GM21529 (cell line): Measurements from ENCODE around the gene WSCD2.

Source experiments
- ATAC-seq: cut with Tn5 transposase; IDR thresholded peaks from one replicate; pipeline ENCODE4 v1.9.1; 2021; ENCODE audit not compliant: unreplicated experiment

Gene WSCD2

DNA sequence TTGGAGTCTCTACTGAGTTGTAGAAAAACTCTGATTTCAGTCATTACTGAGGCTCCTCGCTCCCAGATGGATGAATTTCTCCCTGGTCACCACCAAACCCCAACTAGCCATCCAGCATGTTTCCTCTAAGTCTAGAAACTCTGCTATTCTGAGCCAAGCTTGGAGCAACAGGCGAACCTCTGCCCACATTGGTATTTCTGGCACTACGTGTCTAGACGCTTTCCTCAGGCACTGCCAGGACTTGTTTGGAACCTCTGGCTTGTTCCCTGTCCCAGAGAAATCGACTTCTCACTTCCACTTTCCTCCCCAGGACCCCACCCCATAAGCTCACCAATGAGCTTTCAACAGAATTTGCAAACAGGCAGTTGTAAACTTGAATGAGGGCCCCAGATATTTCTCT, 27.6 kb downstream of the WSCD2 start:
- no peak for ATAC-seq

DNA sequence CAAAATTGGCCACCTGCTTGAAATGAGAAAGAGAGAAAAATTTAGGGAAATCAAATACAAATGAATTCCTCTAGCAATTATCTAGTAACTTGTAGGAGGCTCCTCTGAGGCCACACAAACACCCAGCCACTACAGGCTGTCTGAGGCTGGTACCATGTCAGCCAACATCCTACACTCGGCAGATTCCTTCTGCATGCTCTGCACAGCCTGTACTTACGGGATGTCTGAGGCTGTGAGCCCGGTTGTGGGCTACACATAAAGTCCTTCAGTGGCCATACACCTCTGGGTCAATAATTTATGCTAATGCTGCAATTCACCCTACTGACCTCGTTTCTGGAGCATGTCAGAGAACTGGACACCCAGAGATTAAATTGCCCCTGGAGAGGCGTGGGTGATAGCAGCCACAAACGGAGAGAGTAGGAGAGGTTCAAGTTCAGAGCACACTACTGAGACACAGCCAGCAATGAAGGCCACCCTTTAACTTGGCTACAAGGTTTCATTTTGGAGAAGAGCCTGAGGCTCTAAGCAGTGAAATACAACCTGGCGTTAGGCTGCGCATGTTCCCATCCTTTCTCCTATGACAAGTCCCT, 28.9 kb downstream of the WSCD2 start:
- no peak for ATAC-seq

DNA sequence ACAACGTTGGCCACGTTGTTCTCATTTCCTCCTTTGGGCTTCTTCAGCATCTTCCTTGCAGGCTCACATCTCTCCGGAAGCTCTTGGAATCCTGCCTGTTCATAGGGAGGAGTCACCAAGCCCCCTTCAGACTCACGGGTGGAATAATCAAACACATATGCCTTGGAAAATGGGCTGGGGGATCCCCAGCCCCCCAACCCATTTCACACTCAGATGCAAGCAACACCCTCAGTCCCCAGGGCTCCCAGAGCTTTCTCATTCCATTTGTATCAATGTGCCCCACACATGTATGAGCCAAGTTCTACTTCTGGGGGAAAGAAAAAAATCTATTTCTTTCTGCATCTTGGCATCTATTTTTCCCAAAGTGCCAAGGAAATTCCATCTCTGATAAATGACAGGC, 33.1 kb downstream of the WSCD2 start:
- ATAC-seq, result no peak

DNA sequence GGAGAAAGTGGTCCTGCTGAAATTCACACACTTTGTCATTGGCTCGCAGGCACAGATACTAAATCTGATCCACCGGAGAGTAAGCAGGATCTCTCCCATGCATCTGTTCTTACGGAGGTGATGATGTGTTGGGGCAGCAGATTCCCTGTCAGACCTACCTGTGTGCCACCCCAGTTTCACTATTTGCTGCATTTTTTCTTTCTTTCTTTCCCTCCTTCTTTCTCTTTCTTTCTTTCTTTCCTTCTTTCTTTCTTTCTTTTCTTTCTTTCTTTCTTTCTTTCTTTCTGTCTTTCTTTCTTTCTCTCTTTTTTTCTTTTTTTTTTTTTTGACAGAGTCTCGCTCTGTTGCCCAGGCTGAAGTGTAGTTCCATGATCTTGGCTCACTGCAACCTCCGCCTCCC, 37.4 kb downstream of the WSCD2 start:
- ATAC-seq, result no peak

DNA sequence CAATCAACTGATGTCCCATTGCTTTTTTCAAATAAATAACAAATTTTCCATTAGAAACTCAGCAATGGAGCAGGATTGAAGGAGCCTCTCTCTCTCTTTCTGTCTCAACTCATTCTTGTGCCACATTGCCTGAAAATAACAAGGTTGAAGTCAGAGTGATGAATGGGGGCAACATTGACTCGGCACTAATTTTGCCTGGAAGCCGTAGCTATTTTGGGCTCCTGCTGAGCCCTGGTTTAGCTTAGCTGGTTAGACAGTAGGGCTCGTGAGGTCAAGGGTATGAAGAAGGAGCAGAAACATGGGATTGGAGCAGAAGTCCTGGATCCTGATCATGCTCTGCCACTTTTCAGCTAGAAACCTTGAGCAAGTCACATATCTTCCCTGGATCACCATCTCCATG, 38.9 kb downstream of the WSCD2 start:
- ATAC-seq, result no peak

GRCh38 chr12:108169708-108170107, 40.6 kb downstream of the WSCD2 start:
- no peak for ATAC-seq

- ATAC-seq, result no peak
Observed at GRCh38 chr12:108170164-108170563, 41.1 kb downstream of the WSCD2 start.

DNA sequence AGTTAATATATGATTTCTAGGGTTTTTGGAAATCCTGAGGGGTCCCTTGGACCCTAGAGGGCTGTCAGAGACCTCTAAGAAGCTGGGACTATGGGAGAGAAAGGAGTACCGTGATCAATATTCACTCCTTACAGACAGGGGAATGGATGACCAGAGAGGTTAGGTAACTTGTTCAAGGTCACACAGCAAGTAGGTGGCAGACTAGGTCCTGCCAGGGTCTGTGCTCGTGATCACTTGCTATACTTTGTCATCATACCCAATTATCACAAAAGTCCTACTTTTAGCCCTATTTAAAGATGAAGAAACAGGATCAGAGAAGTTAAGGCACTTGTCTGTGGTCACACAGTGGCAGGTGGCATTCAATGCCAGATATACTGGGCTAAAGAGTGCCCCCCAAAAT, 42.9 kb downstream of the WSCD2 start:
- ATAC-seq, result no peak

GRCh38 chr12:108173160-108173559, 44.1 kb downstream of the WSCD2 start:
- ATAC-seq, result no peak

GRCh38 chr12:108173892-108174291, 44.8 kb downstream of the WSCD2 start:
- ATAC-seq, result no peak

DNA sequence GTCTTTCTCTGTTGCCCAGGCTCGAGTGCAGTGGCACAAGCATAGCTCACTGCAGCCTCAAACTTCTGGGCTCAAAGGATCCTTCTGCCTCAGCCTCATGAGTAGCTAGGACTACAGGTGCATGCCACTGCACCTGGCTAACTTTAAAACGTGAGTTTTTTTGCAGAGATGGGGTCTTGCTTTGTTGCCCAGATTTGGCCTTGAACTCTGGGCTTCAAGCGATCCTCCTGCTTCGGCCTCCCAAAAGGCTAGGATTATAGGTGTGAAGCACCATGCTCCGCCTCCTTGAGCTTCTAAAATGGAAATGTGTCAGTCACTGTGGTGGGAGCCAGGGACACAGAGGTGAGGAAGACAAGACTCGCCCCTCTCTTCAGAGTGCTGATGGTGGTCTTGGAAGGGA, 45.6 kb downstream of the WSCD2 start:
- ATAC-seq, result no peak

DNA sequence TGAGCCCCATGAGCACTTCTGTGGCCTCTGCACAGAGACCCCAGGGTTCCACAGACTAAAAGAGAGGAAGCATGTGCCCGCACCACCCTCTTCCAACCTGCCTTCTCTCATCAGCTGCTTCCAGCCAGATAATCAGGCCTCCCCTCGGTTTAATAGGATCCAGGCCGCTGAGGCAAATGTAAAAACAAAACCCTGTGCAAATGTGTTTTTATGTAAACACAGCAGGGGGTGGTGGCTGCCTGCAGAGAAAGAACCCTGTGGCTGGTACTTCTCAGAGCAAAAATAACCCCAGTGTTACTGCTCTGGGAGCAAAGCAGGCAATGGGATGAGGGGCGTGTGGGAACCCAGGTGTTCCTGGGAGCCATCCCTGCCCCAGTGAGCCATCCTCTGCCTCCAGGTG, 46.2 kb downstream of the WSCD2 start:
- no peak for ATAC-seq

- no peak for ATAC-seq
Observed at GRCh38 chr12:108176292-108176691, 47.2 kb downstream of the WSCD2 start.

GRCh38 chr12:108177131-108177530, 48.0 kb downstream of the WSCD2 start:
- ATAC-seq, result no peak

DNA sequence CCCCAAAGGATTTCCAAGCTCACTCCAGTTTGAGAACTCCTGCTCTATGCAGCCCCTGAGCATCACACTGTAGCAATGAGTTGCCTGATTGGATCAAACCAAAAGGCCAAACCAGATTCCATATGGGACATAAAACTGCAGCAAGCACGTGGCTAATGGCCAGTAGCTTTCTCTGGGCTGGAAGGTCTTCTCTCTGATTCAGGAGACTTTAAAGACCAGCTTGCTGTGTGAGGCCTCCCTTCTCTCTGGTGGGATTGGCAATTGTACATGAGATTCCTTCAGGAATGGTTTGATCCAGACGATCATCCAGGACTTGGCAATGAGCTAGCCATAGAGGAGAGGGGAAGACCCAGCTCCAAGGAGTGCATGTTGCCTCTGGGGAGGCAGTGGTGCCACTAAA, 50.2 kb downstream of the WSCD2 start:
- no peak for ATAC-seq

- no peak for ATAC-seq
Observed at GRCh38 chr12:108180255-108181094, 51.4 kb downstream of the WSCD2 start.

- ATAC-seq, result no peak
Observed at GRCh38 chr12:108181095-108181454, 52.0 kb downstream of the WSCD2 start.

- ATAC-seq, result no peak
Observed at GRCh38 chr12:108182096-108182495, 53.0 kb downstream of the WSCD2 start.

DNA sequence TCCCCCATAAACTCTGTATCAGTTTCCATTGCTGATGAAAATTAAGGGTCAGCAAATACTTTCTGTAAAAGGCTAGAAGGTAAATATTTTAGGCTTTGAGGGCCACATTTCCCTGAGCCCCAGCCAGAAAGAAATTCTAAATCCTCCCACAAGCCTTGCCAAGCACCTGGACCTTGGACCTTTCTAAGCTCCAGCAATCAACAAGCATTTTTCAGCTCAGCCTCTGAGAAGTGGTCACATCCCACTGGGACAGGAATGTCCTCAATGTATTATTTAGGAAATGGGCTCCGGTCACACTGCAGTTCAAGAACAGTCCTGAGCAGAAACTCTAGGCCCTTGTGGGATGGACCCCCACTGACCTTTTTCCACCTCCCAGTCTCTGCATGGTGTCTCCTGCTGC, 55.9 kb downstream of the WSCD2 start:
- no peak for ATAC-seq

GRCh38 chr12:108187831-108188230, 58.7 kb downstream of the WSCD2 start:
- ATAC-seq, result no peak

- no peak for ATAC-seq
Observed at GRCh38 chr12:108190529-108190928, 61.4 kb downstream of the WSCD2 start.

- no peak for ATAC-seq
Observed at GRCh38 chr12:108191086-108191485, 62.0 kb downstream of the WSCD2 start.

GRCh38 chr12:108191938-108192337, 62.9 kb downstream of the WSCD2 start:
- ATAC-seq, result no peak
